ENCODE results near the gene FBXL14.

Gene FBXL14

GRCh38 chr12:1616233-1617066, 22.1 kb upstream of the FBXL14 start:
- TF ChIP-seq CTCF (IDR thresholded peaks at IDR 0.05), result no peak

- TF ChIP-seq CTCF (IDR thresholded peaks at IDR 0.05), result no peak
Observed at GRCh38 chr12:1614360-1614759, 20.0 kb upstream of the FBXL14 start.

- no peak for TF ChIP-seq CTCF (IDR thresholded peaks at IDR 0.05)
Observed at GRCh38 chr12:1613860-1614259, 19.5 kb upstream of the FBXL14 start.

- no peak for TF ChIP-seq CTCF (IDR thresholded peaks at IDR 0.05)
Observed at GRCh38 chr12:1611803-1612572, 17.6 kb upstream of the FBXL14 start.

- no peak for TF ChIP-seq CTCF (IDR thresholded peaks at IDR 0.05)
Observed at GRCh38 chr12:1610072-1610643, 15.8 kb upstream of the FBXL14 start.

GRCh38 chr12:1608713-1609119, 14.3 kb upstream of the FBXL14 start:
- no peak for TF ChIP-seq CTCF (IDR thresholded peaks at IDR 0.05)

- no peak for TF ChIP-seq CTCF (IDR thresholded peaks at IDR 0.05)
Observed at GRCh38 chr12:1607940-1608712, 13.7 kb upstream of the FBXL14 start.
